Glutamatergic neuron (in vitro differentiated cells): ENCODE results near the gene SPATS2L. TPM values are rescaled to one million over a fixed set of nuclear protein-coding genes. Genes with fewer than 3 reads are reported as not detected.

Experiments used
- DNase-seq: peaks from one replicate; pipeline ENCODE4 v3.0.0; 2022
- H3K27ac Mint-ChIP-seq: one replicate; pipeline ENCODE4 v1.8.0; 2020; ENCODE audit warnings: mild to moderate bottlenecking, mixed read lengths, inconsistent platforms; ENCODE audit not compliant: unreplicated experiment
- H3K27me3 Mint-ChIP-seq: one replicate; pipeline ENCODE4 v1.8.0; 2020; ENCODE audit warnings: mild to moderate bottlenecking, moderate library complexity, mixed read lengths, inconsistent platforms; ENCODE audit not compliant: unreplicated experiment
- H3K36me3 Mint-ChIP-seq: one replicate; pipeline ENCODE4 v1.8.0; 2020; ENCODE audit warnings: mild to moderate bottlenecking, mixed read lengths, inconsistent platforms; ENCODE audit not compliant: unreplicated experiment
- H3K4me1 Mint-ChIP-seq: one replicate; pipeline ENCODE4 v1.8.0; 2020; ENCODE audit warnings: mild to moderate bottlenecking, low read depth, mixed read lengths, inconsistent platforms; ENCODE audit not compliant: unreplicated experiment
- H3K4me3 Mint-ChIP-seq: one replicate; pipeline ENCODE4 v1.8.0; 2020; ENCODE audit warnings: mild to moderate bottlenecking, mixed read lengths, inconsistent platforms; ENCODE audit not compliant: unreplicated experiment
- H3K9me3 Mint-ChIP-seq: one replicate; pipeline ENCODE4 v1.8.0; 2020; ENCODE audit warnings: mild to moderate bottlenecking, moderate library complexity, mixed read lengths, inconsistent platforms; ENCODE audit not compliant: unreplicated experiment
- CTCF ChIP-seq: fragments of 200-600 bp; sonication (generic); IDR thresholded peaks from one replicate; pipeline ENCODE4 v1.5.0; 2021; ENCODE audit not compliant: partially characterized antibody, unreplicated experiment
- total RNA-seq: library from RNA; stranded (reverse); fragmentation: NEBNext Ultra II Directional; extraction: Animal tissue kit (Norgen Biotek cat#: 25700); gene quantifications from one replicate; pipeline ENCODE4 v1.2.1, GENCODE V29; 2021; ENCODE audit not compliant: unreplicated experiment

Gene SPATS2L
- total RNA-seq, 1 donor from 2014 or later = 45.5 TPM

- no peak for DNase-seq
- peaks cover 6% of the 10 kb centered on the region for H3K9me3 Mint-ChIP-seq
- H3K27me3 Mint-ChIP-seq = peaks cover 1% of the 10 kb centered on the region
- peaks cover 18% of the 10 kb centered on the region for H3K4me1 Mint-ChIP-seq
- H3K36me3 Mint-ChIP-seq = no peaks in the 10 kb centered on the region
- TF ChIP-seq CTCF = no peak
- no peak overlapping the region for H3K4me3 Mint-ChIP-seq
- no peak overlapping the region for H3K27ac Mint-ChIP-seq
These were observed 17.9 kb downstream of the SPATS2L start for GRCh38 chr2:200324362-200324761.

DNA sequence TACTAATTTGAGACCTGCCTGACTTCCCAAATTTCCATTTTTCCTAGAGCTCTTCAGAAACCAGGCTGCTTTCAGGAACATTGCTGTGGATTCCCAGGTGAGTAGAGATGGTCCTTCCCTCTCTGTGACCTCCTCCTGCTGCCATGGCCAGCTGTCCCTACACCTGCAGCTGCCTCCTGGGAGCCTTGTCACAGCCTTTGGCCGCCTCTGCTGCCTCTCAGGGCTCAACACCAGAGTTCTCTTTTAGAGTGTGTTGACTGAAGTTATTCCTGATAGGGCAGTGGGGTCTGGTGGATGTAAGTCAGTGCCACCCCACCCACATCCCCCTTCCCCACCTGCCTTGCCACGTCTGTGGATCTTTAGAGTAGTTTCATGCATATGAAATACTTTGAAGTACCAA lies 22.9 kb downstream of the SPATS2L start:
- no peak overlapping the region for H3K27ac Mint-ChIP-seq
- H3K36me3 Mint-ChIP-seq = no peaks in the 10 kb centered on the region
- TF ChIP-seq CTCF = no peak
- peak; percentile 24 for DNase-seq
- peaks cover 22% of the 10 kb centered on the region for H3K4me1 Mint-ChIP-seq
- H3K27me3 Mint-ChIP-seq = no peaks in the 10 kb centered on the region
- H3K9me3 Mint-ChIP-seq = peaks cover 3% of the 10 kb centered on the region
- no peak overlapping the region for H3K4me3 Mint-ChIP-seq

DNA sequence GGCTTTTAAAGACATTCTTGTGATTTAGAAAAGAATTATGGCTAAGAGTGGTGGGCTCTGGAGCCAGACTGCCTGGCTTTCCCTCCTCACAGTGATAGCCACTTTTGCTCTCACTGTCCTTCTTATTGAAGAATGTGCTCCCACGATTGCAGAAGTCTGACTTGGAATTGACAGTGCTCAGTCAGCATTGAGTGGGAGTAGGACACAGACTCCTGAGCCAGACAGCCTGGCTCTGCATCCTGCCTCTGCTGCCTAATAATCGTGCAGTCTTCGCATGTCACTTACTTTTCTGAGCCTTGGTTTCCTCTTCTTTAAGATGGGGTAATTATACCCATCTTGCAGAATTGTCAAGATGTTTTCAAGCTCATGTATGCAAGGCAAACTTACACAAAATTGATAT lies 23.3 kb downstream of the SPATS2L start:
- DNase-seq = no peak
- Mint-ChIP-seq H3K4me1 (peaks cover 22% of the 10 kb centered on the region), H3K9me3 (peaks cover 4% of the 10 kb centered on the region), H3K36me3 (no peaks in the 10 kb centered on the region), H3K27me3 (no peaks in the 10 kb centered on the region), H3K4me3 (peak overlapping the region; percentile 15), H3K27ac (no peak overlapping the region)
- TF ChIP-seq CTCF = no peak

DNA sequence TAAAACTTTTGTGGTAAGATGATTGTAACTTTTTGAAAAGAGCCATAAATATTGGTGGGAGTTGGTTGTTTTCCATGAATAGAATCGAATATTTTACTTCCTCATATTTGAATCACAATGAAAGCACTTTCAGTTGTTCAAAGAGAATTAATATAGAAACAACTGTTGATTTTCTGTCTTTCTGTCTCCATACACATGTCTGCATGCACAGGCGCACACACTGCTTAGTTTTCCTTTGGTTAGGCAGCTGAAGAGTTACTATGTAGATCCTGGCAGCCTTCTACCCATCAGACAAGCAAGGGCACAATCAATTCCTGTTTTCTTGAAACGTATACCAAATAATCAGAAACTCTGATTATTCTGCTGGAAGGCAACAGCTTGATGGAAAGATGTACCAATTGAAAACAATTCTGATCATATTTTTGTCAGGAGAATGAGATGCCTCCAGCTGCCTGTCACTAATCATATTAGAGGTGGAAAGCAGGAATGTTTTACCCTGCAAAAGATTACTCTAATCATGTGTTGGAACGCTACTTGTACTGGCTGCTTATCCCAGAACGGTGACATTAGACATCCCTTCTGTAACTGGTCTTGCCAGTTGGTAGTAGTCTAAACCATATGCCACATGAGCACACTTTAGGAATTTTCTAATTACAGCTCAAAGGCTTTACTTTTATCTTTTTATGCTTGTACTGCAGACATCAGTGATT lies 24.0 kb downstream of the SPATS2L start:
- no peaks in the 10 kb centered on the region for H3K27me3 Mint-ChIP-seq
- H3K27ac Mint-ChIP-seq = no peak overlapping the region
- TF ChIP-seq CTCF = no peak
- no peak for DNase-seq
- H3K9me3 Mint-ChIP-seq = peaks cover 6% of the 10 kb centered on the region
- H3K36me3 Mint-ChIP-seq = no peaks in the 10 kb centered on the region
- H3K4me1 Mint-ChIP-seq = peaks cover 23% of the 10 kb centered on the region
- H3K4me3 Mint-ChIP-seq = no peak overlapping the region

DNA sequence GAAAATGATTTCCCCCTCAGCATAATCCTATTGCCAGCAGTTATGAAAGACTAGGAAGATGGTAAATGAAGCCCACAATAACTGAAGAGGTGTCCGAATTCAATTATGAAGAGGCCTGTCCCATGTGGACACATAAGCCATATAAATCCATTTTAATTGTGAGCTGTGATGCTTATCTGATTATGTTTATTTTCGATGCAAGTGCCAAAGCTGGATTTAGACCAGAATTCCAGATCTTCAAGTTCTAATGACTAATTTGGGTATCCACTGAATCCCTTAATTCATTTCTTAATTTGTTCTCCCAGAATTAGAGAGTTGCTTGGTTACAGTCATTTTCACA lies 24.5 kb downstream of the SPATS2L start:
- H3K9me3 Mint-ChIP-seq = peaks cover 6% of the 10 kb centered on the region
- H3K27me3 Mint-ChIP-seq = no peaks in the 10 kb centered on the region
- no peak for TF ChIP-seq CTCF
- no peaks in the 10 kb centered on the region for H3K36me3 Mint-ChIP-seq
- peaks cover 23% of the 10 kb centered on the region for H3K4me1 Mint-ChIP-seq
- no peak overlapping the region for H3K4me3 Mint-ChIP-seq
- no peak for DNase-seq
- H3K27ac Mint-ChIP-seq = no peak overlapping the region
